DOHH2 (cell line): ENCODE data around the gene GPD2.

Source experiments
- EZH2phosphoT487 ChIP-seq: fragments of 200-600 bp; sonication (generic); IDR thresholded peaks from 2 replicates; pipeline ENCODE4 v1.6.1; 2017; ENCODE audit warnings: borderline replicate concordance, mild to moderate bottlenecking, antibody characterized with exemption, low read length, moderate library complexity, mixed read lengths
- TF ChIP-seq, protein P1 (sequence below): fragments of 200-600 bp; sonication (generic); IDR thresholded peaks from one replicate; pipeline ENCODE4 v1.5.1; 2014; ENCODE audit warnings: antibody characterized with exemption, mild to moderate bottlenecking, low read depth, low read length; ENCODE audit not compliant: poor library complexity, severe bottlenecking

DNA sequence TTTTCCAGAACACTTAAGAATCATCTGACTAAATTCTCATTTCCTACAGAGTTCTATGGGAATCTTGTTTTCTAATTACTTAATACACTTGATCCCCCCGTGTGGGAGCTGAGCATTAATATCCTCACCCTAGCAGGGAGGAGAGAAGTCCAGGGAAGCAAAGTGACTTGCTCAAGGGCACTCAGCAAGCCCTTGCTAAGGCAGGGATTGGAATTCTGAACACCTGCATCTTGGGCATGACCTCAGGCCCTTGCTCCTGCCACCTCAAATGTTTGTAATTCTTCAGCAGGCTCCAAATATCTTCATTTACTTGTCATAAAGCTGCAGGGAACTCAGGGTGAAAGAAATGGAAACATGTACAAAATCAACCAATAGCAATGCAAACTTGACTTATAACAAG lies 162.4 kb downstream of the GPD2 start:
- TF ChIP-seq, protein P1, sequence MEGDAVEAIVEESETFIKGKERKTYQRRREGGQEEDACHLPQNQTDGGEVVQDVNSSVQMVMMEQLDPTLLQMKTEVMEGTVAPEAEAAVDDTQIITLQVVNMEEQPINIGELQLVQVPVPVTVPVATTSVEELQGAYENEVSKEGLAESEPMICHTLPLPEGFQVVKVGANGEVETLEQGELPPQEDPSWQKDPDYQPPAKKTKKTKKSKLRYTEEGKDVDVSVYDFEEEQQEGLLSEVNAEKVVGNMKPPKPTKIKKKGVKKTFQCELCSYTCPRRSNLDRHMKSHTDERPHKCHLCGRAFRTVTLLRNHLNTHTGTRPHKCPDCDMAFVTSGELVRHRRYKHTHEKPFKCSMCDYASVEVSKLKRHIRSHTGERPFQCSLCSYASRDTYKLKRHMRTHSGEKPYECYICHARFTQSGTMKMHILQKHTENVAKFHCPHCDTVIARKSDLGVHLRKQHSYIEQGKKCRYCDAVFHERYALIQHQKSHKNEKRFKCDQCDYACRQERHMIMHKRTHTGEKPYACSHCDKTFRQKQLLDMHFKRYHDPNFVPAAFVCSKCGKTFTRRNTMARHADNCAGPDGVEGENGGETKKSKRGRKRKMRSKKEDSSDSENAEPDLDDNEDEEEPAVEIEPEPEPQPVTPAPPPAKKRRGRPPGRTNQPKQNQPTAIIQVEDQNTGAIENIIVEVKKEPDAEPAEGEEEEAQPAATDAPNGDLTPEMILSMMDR, result no peak
- TF ChIP-seq EZH2phosphoT487, result no peak
